Natural killer cell (primary cell): Measurements from ENCODE around the gene EXD3. TPM values are rescaled to one million over a fixed set of nuclear protein-coding genes. Genes with fewer than 3 reads are reported as not detected.
A peak's percentile ranks its signal among the peaks of the same experiment; 100 is the strongest.

Experiments used
- ATAC-seq, 3 donors: fragments of 150-1000 bp in 2 of 3; fragments of 200-7000 bp in 1 of 3; cut with Tn5 transposase; 1 replicate in 1 of 3; 2 replicates in 2 of 3; pipeline ENCODE4 v1.10.0; 2021; ENCODE audit warnings: mild to moderate bottlenecking in 2 of 3, moderate library complexity in 2 of 3
- DNase-seq, 2 donors: peaks; one replicate each; pipeline versions ENCODE4 v3.0.0 to v3.0.0-alpha.2; 2013 to 2021; ENCODE audit warnings: mixed read lengths in 1 of 2
- H3K27ac ChIP-seq: one replicate; pipeline ENCODE4 v1.5.1; 2013; ENCODE audit warnings: mild to moderate bottlenecking, low read length
- H3K27me3 ChIP-seq: one replicate; pipeline ENCODE4 v1.6.1; 2013; ENCODE audit warnings: low read length; ENCODE audit not compliant: control insufficient read depth, insufficient read depth
- H3K36me3 ChIP-seq: one replicate; pipeline ENCODE4 v1.6.1; 2013; ENCODE audit warnings: low read length; ENCODE audit not compliant: control insufficient read depth, insufficient read depth
- H3K4me1 ChIP-seq: one replicate; pipeline ENCODE4 v1.6.1; 2013; ENCODE audit warnings: low read length; ENCODE audit not compliant: control insufficient read depth, insufficient read depth
- H3K4me3 ChIP-seq: one replicate; pipeline ENCODE4 v1.5.1; 2013; ENCODE audit warnings: low read length
- H3K9me3 ChIP-seq: one replicate; pipeline ENCODE4 v1.6.1; 2013; ENCODE audit warnings: low read length; ENCODE audit not compliant: control insufficient read depth, insufficient read depth
- H3K27ac Mint-ChIP-seq, 2 donors: one replicate each; pipeline ENCODE4 v1.8.0; 2022; ENCODE audit warnings: mild to moderate bottlenecking in 2 of 2, mixed read lengths in 2 of 2, moderate library complexity in 1 of 2
- H3K27me3 Mint-ChIP-seq, 2 donors: one replicate each; pipeline ENCODE4 v1.8.0; 2022; ENCODE audit warnings: low read depth in 2 of 2, mixed read lengths in 2 of 2
- H3K36me3 Mint-ChIP-seq: one replicate; pipeline ENCODE4 v1.8.0; 2022; ENCODE audit warnings: mixed read lengths
- H3K4me1 Mint-ChIP-seq, 2 donors: one replicate each; pipeline ENCODE4 v1.8.0; 2022; ENCODE audit warnings: mixed read lengths in 2 of 2
- H3K4me3 Mint-ChIP-seq: one replicate; pipeline ENCODE4 v1.8.0; 2022; ENCODE audit warnings: mild to moderate bottlenecking, moderate library complexity, mixed read lengths
- H3K9me3 Mint-ChIP-seq, 2 donors: one replicate each; pipeline ENCODE4 v1.8.0; 2022; ENCODE audit warnings: mixed read lengths in 2 of 2
- CTCF ChIP-seq: fragments of 200-600 bp; IDR thresholded peaks from one replicate; pipeline ENCODE4 v1.8.0; 2022; ENCODE audit warnings: antibody characterized with exemption
- WGBS: methylation state at CpG from one replicate; pipeline ENCODE4 v1.1.7; 2013; ENCODE audit warnings: missing lambda C conversion rate; ENCODE audit not compliant: insufficient coverage; 5-methylcytosine and 5-hydroxymethylcytosine counted together
- intact Hi-C: fragments of 100-400 bp; cut with micrococcal nuclease; formaldehyde crosslinking; loops from one replicate; pipeline ENCODE4 v1.14.2; 2022
- total RNA-seq, 4 donors: library from RNA; stranded (reverse); fragments of 120-200 nt in 1 of 4; gene quantifications; one replicate each; pipeline versions ENCODE4 v1.2.3 to v1.2.4, GENCODE V29; 2013 to 2022

EXD3 gene
- total RNA-seq, 3 donors from 2014 or later (not counting 1 experiment from before 2014, with no cell fraction given) = 28.0 to 35.3 (median 29.6) TPM

- intact Hi-C loops = no loop called here
- no peak overlapping the region for H3K27ac ChIP-seq
These were observed 35.5 kb upstream of the EXD3 start for GRCh38 chr9:137458194-137459151.

DNA sequence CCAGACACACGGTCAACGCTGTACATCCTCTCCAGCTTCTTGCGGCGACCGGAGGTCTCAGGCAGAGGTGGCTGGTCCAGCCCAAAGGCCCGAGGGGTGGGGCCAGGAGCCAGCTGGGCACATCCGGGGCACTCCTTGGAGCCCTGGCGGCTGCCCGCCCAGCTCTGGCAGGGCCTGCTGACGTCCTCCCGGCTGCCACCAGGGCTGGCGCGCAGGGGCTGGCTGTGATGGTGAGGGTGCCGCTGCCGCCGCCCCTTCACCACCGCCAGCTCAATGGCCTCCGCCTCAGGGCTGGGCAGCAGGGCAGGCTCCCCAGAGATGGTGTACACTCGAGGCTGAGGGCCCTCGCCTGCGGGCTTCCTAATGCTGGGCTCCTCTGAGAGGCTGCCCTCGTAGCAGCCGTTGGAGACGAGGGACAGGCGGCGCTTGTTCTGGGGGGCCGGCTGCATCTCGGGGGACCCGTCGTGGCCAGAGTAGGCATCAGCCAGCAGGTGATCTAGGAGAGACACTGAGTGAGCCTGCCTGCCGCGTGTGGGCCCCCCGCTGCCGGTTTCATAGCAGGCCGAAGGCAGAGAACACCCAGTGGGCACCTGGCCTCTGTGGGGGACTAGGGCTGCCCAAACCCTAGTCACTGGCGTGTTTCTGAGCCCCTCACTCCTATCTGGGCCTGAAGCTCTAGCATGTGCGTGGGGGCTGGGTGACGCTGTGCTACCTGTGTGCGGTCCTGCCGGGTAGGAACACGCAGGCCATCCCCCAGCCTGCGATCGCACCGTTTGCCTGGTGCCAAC, 34.6 kb upstream of the EXD3 start:
- ATAC-seq = no peak
- H3K4me1 Mint-ChIP-seq = peaks cover 0 to 50% of the 10 kb centered on the region in 2 donors
- no peaks in the 10 kb centered on the region for H3K9me3 Mint-ChIP-seq
- H3K27ac ChIP-seq = no peak overlapping the region
- intact Hi-C loops = no loop called here
- H3K4me1 ChIP-seq = peaks cover 72% of the 10 kb centered on the region
- no peaks in the 10 kb centered on the region for H3K36me3 Mint-ChIP-seq
- H3K27me3 Mint-ChIP-seq = no peaks in the 10 kb centered on the region
- H3K27ac Mint-ChIP-seq = peak overlapping the region in 1 of 2 donors; percentile 29
- no peaks in the 10 kb centered on the region for H3K9me3 ChIP-seq
- DNase-seq = peak in 1 of 2 donors; percentile 18
- 94% methylated on average over 44 of the region's 44 CpGs for WGBS
- TF ChIP-seq CTCF = no peak
- H3K36me3 ChIP-seq = peaks cover 2% of the 10 kb centered on the region
- peak overlapping the region; percentile 60 for H3K4me3 Mint-ChIP-seq
- no peaks in the 10 kb centered on the region for H3K27me3 ChIP-seq
- H3K4me3 ChIP-seq = no peak overlapping the region

More at GRCh38 chr9:137458194-137459151, 35.5 kb upstream of the EXD3 start:
- Histone ChIP-seq H3K9me3 (no peaks in the 10 kb centered on the region), H3K27me3 (no peaks in the 10 kb centered on the region), H3K4me3 (peak overlapping the region; percentile 5), H3K36me3 (peaks cover 2% of the 10 kb centered on the region), H3K4me1 (peaks cover 69% of the 10 kb centered on the region)
- Mint-ChIP-seq H3K4me3 (no peak overlapping the region), H3K36me3 (no peaks in the 10 kb centered on the region), H3K9me3 (no peaks in the 10 kb centered on the region), H3K27me3 (no peaks in the 10 kb centered on the region), H3K27ac (no peak overlapping the region), H3K4me1 (peaks cover 0 to 50% of the 10 kb centered on the region in 2 donors)
- ATAC-seq (peak; percentile 8 to 12 (median 11)), DNase-seq (peak in 1 of 2 donors; percentile 15)
- 19% methylated on average over 88 of the region's 88 CpGs for WGBS
- TF ChIP-seq CTCF = no peak

GRCh38 chr9:137456864-137457405, 34.0 kb upstream of the EXD3 start:
- Mint-ChIP-seq H3K36me3 (no peaks in the 10 kb centered on the region), H3K4me3 (peak overlapping the region; percentile 13), H3K4me1 (peaks cover 6 to 53% of the 10 kb centered on the region in 2 donors), H3K27ac (no peak overlapping the region), H3K9me3 (no peaks in the 10 kb centered on the region), H3K27me3 (no peaks in the 10 kb centered on the region)
- TF ChIP-seq CTCF = no peak
- intact Hi-C loops = no loop called here
- 96% methylated on average over 10 of the region's 10 CpGs for WGBS
- H3K27me3 ChIP-seq = no peaks in the 10 kb centered on the region
- H3K27ac ChIP-seq = no peak overlapping the region
- peaks cover 72% of the 10 kb centered on the region for H3K4me1 ChIP-seq
- DNase-seq (peak in 1 of 2 donors; percentile 15), ATAC-seq (no peak)
- no peaks in the 10 kb centered on the region for H3K9me3 ChIP-seq
- H3K36me3 ChIP-seq = peaks cover 2% of the 10 kb centered on the region
- H3K4me3 ChIP-seq = no peak overlapping the region
